ENCODE measurements around the gene GIPC1. TPM values are rescaled to one million over a fixed set of nuclear protein-coding genes. Genes with fewer than 3 reads are reported as not detected.

Gene GIPC1
- polyA plus RNA-seq, 1 of the 3 experiments (the other 2 are of a cell fraction): 144 TPM

GRCh38 chr19:14494910-14495671, 836 bp downstream of the GIPC1 start:
- no peaks in the 10 kb centered on the region for H3F3A ChIP-seq (replicated peaks; ENCODE audit: insufficient read depth)
- peak overlapping the region in 1 of 2 experiments; percentile 56; a peak in 1 of 4 replicates for H3K27ac ChIP-seq (ENCODE audit: low read depth in 2 of 2, low read length in 1 of 2)
- H3K4me2 ChIP-seq: peak overlapping the region; percentile 94
- no peak overlapping the region for H2AFZ ChIP-seq (ENCODE audit: low read depth)
- ChIA-PET CTCF (interaction anchor here (0.8 to 3.9 kb wide), 7 partner anchors 8 to 147 kb away, joined by 3 to 45 read pairs (median 3); no protein-coding TSS in a partner anchor), POLR2A (interaction anchor here (1.2 to 2.4 kb wide), 2 partner anchors 23 kb away, joined by 5 to 15 read pairs; partner anchors contain the start of gene DNAJB1)
- H3K36me3 ChIP-seq (replicated peaks in 1 of 2; ENCODE audit: control insufficient read depth in 1 of 2, insufficient read depth in 2 of 2, low read length in 1 of 2): no peaks in the 10 kb centered on the region
- WGBS (ENCODE audit: low lambda C conversion rate): 21% methylated on average over 9 of the region's 14 CpGs
- H3K9me2 ChIP-seq: no peaks in the 10 kb centered on the region
- H3K4me3 ChIP-seq (ENCODE audit: low read depth in 2 of 2, low read length in 1 of 2): peak overlapping the region; percentile 65 to 93
- H3K9me3 ChIP-seq: no peaks in the 10 kb centered on the region
- peaks cover 48% of the 10 kb centered on the region for H3K79me2 ChIP-seq (ENCODE audit: insufficient read depth)
- no peaks in the 10 kb centered on the region for H3K27me3 ChIP-seq (ENCODE audit: insufficient read depth)
- peaks cover 20% of the 10 kb centered on the region for H4K20me1 ChIP-seq (ENCODE audit: insufficient read depth)
- TF ChIP-seq ELF1 (IDR thresholded peaks at IDR 0.05) (no peak), REST (IDR thresholded peaks at IDR 0.05; ENCODE audit: low read depth, low read length) (no peak), FOXM1 (IDR thresholded peaks at IDR 0.05; ENCODE audit: low read depth) (no peak), RFX5 (IDR thresholded peaks at IDR 0.05; ENCODE audit: low read length) (no peak), CHD2 (IDR thresholded peaks at IDR 0.05; ENCODE audit: low read length, partially characterized antibody) (no peak), FOSL2 (IDR thresholded peaks at IDR 0.05; ENCODE audit: borderline replicate concordance, low read depth) (no peak)
- H3K4me1 ChIP-seq (ENCODE audit: control insufficient read depth in 1 of 2, insufficient read depth in 2 of 2, low read depth in 1 of 2, low read length in 1 of 2): peaks cover 4 to 25% of the 10 kb centered on the region in 2 experiments; a peak in 2 of 4 replicates
- peak; percentile 37 for DNase-seq
- peak overlapping the region; percentile 74 for H3K9ac ChIP-seq

GRCh38 chr19:14494411-14494810, 1.5 kb downstream of the GIPC1 start:
- WGBS (ENCODE audit: low lambda C conversion rate): 97% methylated on average over 4 of the region's 4 CpGs
- peaks cover 48% of the 10 kb centered on the region for H3K79me2 ChIP-seq (ENCODE audit: insufficient read depth)
- H3K9me2 ChIP-seq: no peaks in the 10 kb centered on the region
- no peaks in the 10 kb centered on the region for H3K9me3 ChIP-seq
- peak overlapping the region; percentile 65 to 93 for H3K4me3 ChIP-seq (ENCODE audit: low read depth in 2 of 2, low read length in 1 of 2)
- peak overlapping the region; percentile 74; the same call in 1 of the 2 replicates for H3K9ac ChIP-seq
- peaks cover 20% of the 10 kb centered on the region for H4K20me1 ChIP-seq (ENCODE audit: insufficient read depth)
- TF ChIP-seq FOXJ3 (CRISPR knock-in tag; IDR thresholded peaks at IDR 0.05): no peak
- no peak for TF ChIP-seq TCF12 (IDR thresholded peaks at IDR 0.05)
- TF ChIP-seq MXI1 (IDR thresholded peaks at IDR 0.05; ENCODE audit: low read depth, low read length): no peak
- TF ChIP-seq GABPA (IDR thresholded peaks at IDR 0.05; ENCODE audit: low read depth): no peak
- TF ChIP-seq SIN3A (IDR thresholded peaks at IDR 0.05; ENCODE audit: borderline replicate concordance, low read depth, low read length): no peak
- TF ChIP-seq RFX5 (IDR thresholded peaks at IDR 0.05; ENCODE audit: low read length): no peak
- peaks cover 3 to 4% of the 10 kb centered on the region in 2 experiments for H3K36me3 ChIP-seq (replicated peaks in 1 of 2; ENCODE audit: control insufficient read depth in 1 of 2, insufficient read depth in 2 of 2, low read length in 1 of 2)
- H3K4me2 ChIP-seq: peak overlapping the region; percentile 94
- POLR2A ChIA-PET: no interaction called here
- no peak overlapping the region for H3K27ac ChIP-seq (ENCODE audit: low read depth in 2 of 2, low read length in 1 of 2)
- H3F3A ChIP-seq (replicated peaks; ENCODE audit: insufficient read depth): no peaks in the 10 kb centered on the region
- H3K27me3 ChIP-seq (ENCODE audit: insufficient read depth): no peaks in the 10 kb centered on the region
- no peak overlapping the region for H2AFZ ChIP-seq (ENCODE audit: low read depth)
- CTCF ChIA-PET: interaction anchor here (1.0 to 3.9 kb wide), 4 partner anchors 11 to 23 kb away, joined by 3 to 45 read pairs (median 4); no protein-coding TSS in a partner anchor
- no peak for DNase-seq
- H3K4me1 ChIP-seq (ENCODE audit: control insufficient read depth in 1 of 2, insufficient read depth in 2 of 2, low read depth in 1 of 2, low read length in 1 of 2): peaks cover 4 to 25% of the 10 kb centered on the region in 2 experiments; a peak in 2 of 4 replicates
